ENCODE results near the gene LRMDA.

GRCh38 chr10:75398692-75399460, 32.5 kb upstream of the LRMDA start:
- TF ChIP-seq POLR2A (IDR thresholded peaks at IDR 0.05) (no peak), CTCF (IDR thresholded peaks at IDR 0.05) (no peak), POLR2AphosphoS5 (IDR thresholded peaks at IDR 0.05) (no peak), EP300 (IDR thresholded peaks at IDR 0.05; ENCODE audit: low read depth) (no peak)

Data from transverse colon (tissue), 4 donors.